ENCODE data around the gene HCAR2. TPM values are rescaled to one million over a fixed set of nuclear protein-coding genes. Genes with fewer than 3 reads are reported as not detected.
"Not testable (repeated sequence)": the region's sequence is repeated elsewhere in the genome, so short reads cannot be mapped to it uniquely, and the experiment has no call there.

Gene HCAR2
- total RNA-seq (3.8 TPM), polyA plus RNA-seq (4.0 TPM)

DNA sequence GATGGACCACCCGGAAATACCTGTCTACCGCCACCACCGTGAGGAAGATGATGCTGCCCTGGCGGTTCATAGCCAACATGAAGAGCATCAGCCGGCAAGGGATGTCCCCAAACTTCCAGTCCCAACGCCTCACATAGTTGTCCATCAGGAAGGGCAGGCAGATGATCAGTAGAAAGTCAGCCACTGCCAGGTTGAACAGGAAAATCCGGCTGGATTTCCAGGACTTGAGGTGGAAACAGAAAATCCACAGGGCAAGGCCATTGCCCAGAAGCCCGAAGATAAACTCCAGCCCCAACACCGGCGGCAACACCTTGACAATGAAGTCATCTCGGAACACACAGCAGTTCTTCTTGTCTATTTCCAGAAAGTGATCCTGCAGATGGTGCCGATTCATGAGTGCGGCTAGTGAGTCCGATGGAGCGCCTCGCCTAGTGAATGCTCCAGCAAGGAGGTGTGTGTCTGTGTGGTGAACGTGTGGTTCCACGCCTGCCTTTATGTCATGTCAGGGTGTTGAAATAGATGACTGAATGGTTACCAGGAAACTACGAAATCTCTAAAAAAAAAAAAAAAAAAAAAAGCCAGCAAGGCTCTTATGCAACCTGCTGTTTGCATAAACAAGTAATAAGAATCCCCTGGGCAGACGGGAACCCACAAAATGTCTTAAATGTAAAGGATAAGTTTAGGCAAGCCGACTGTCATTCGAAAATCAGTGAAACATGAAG lies at the start of gene HCAR2:
TSS of gene HCAR2 (minus strand) at position 468 of the 722 bp plus-strand sequence. CDS start at position 394, 74 bp downstream.
- not testable (repeated sequence) for H3K27ac ChIP-seq (ENCODE audit: low read depth); H3K36me3 ChIP-seq (ENCODE audit: insufficient read depth); H3K4me1 ChIP-seq (ENCODE audit: insufficient read depth); H3K4me3 ChIP-seq (ENCODE audit: low read depth, low read length); DNase-seq (ENCODE audit: extremely low spot score)
- WGBS, result 86% methylated on average over 22 of the region's 22 CpGs

- Histone ChIP-seq H3K36me3 (ENCODE audit: insufficient read depth) (peaks cover 2% of the 10 kb centered on the region), H3K27ac (ENCODE audit: low read depth) (peak within 1 kb of the TSS; percentile 79), H3K4me1 (ENCODE audit: insufficient read depth) (no peaks in the 10 kb centered on the region), H3K4me3 (ENCODE audit: low read depth, low read length) (peak within 1 kb of the TSS; percentile 83)
- DNase-seq (ENCODE audit: extremely low spot score), result peak; percentile 89
- WGBS, result under 1% methylated on average over 73 of the region's 73 CpGs
Observed at GRCh38 chr12:122752464-122753318, 49.5 kb upstream of the HCAR2 start, which contains the start of gene DENR. DENR (plus strand) TSS chr12:122752824; CDS start chr12:122753702, 878 bp downstream.

- H3K4me1 ChIP-seq (ENCODE audit: insufficient read depth); H3K36me3 ChIP-seq (ENCODE audit: insufficient read depth); DNase-seq (ENCODE audit: extremely low spot score); H3K27ac ChIP-seq (ENCODE audit: low read depth); H3K4me3 ChIP-seq (ENCODE audit: low read depth, low read length): not testable (repeated sequence)
- WGBS, result 64% methylated on average over 17 of the region's 17 CpGs
Observed at GRCh38 chr12:122750781-122751515, 47.8 kb upstream of the HCAR2 start.

- no peak overlapping the region for H3K27ac ChIP-seq (ENCODE audit: low read depth)
- no peaks in the 10 kb centered on the region for H3K36me3 ChIP-seq (ENCODE audit: insufficient read depth)
- no peak overlapping the region for H3K4me3 ChIP-seq (ENCODE audit: low read depth, low read length)
- WGBS, result 57% methylated on average over 6 of the region's 6 CpGs
- DNase-seq (ENCODE audit: extremely low spot score), result no peak
- H3K4me1 ChIP-seq (ENCODE audit: insufficient read depth), result no peaks in the 10 kb centered on the region
Observed at GRCh38 chr12:122749569-122750332, 46.6 kb upstream of the HCAR2 start.

DNA sequence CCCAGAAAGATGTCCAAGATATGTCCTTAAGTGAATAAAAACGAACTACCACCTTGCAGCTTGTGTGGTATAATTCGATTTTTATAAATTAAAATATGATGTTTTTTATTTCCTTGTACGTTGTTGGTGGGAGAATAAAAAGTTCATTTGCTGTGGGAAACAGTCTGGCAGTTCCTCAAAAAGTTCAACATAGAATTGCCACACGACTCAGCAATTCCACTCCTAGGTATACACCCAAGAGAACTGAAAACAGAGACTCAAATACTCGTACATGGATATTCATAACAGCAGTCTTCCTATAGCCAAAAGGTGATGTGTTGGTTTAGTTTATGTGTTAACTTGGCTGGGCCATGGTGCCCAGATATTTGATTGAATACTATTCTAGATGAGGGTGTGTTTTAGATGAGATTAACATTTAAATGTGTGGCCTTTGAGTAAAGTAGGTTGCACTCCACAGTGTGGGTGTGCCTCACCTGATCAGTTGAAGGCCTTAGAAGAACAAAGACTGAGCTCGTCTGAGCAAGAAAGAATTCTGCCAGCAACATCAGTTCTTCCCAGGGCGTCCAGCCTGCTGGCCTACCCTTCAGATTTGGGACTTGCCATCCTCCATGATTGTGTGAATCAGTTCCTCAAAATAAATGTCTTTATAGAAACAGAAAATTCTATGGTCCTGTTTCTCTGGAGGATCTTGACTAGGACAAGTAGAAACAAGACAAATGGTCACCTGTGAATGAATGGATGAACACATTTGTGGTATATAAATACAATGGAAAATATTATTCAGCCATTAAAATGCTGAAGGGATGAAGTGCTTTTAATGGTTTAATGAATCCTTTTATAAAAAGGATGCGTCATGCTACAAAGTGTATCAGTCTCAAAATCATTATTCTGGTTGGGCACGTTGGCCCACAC lies 44.3 kb upstream of the HCAR2 start:
- Histone ChIP-seq H3K4me3 (ENCODE audit: low read depth, low read length) (no peak overlapping the region), H3K4me1 (ENCODE audit: insufficient read depth) (no peaks in the 10 kb centered on the region), H3K36me3 (ENCODE audit: insufficient read depth) (no peaks in the 10 kb centered on the region), H3K27ac (ENCODE audit: low read depth) (no peak overlapping the region)
- no peak for DNase-seq (ENCODE audit: extremely low spot score)
- 74% methylated on average over 9 of the region's 9 CpGs for WGBS

DNA sequence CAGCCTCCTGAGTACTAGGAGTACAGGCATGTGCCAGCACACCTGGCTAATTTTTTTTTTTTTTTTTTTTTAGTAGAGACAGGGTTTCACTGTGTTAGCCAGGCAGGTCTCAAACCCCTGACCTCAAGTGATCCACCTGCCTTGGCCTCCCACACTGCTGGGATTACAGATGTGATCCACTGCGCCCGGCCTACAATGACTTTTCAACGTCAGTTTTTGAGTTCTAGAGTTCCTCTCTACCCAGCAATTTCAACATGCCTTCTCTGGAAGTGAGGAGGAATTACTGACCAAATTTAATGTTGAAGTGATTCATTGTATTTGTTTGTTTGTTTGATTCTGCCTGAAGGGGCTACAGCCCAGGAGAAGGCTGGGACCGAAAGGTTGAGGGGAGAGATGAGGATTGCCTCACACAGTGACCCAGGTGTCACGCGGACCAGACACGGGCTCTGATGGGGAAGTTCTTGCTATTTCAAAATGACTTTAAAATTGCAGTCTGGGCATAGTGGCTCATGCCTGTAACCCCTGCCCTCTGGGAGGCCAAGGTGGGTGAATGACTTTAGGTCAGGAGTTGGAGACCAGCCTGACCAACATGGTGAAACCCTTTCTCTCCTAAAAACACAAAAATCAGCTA lies 40.9 kb upstream of the HCAR2 start:
- H3K36me3 ChIP-seq (ENCODE audit: insufficient read depth), result no peaks in the 10 kb centered on the region
- H3K27ac ChIP-seq (ENCODE audit: low read depth), result no peak overlapping the region
- H3K4me1 ChIP-seq (ENCODE audit: insufficient read depth), result no peaks in the 10 kb centered on the region
- no peak overlapping the region for H3K4me3 ChIP-seq (ENCODE audit: low read depth, low read length)
- 89% methylated on average over 7 of the region's 7 CpGs for WGBS
- no peak for DNase-seq (ENCODE audit: extremely low spot score)

DNA sequence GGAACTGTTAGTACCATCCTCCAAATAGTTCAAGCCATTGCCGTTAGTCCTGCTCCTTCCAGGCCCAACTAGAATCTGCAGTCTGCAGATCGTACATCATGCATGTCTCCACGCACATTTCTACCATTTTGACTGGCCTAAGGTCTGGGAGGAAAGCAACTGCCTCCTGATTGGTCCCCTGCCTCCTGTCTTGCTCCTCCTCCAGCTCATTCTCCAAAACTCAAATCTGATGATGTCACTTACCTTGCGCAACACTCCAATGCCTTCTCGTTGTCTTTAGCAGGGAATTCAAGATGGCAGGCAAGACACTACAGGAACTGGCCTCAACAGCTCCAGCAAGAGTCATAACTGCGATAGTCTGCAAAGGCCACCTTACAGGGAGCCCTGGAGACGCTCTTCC lies 37.2 kb upstream of the HCAR2 start:
- Histone ChIP-seq H3K4me1 (ENCODE audit: insufficient read depth) (no peaks in the 10 kb centered on the region), H3K36me3 (ENCODE audit: insufficient read depth) (no peaks in the 10 kb centered on the region), H3K27ac (ENCODE audit: low read depth) (no peak overlapping the region), H3K4me3 (ENCODE audit: low read depth, low read length) (no peak overlapping the region)
- no peak for DNase-seq (ENCODE audit: extremely low spot score)
- WGBS, result 94% methylated on average over 7 of the region's 7 CpGs

- no peak overlapping the region for H3K27ac ChIP-seq (ENCODE audit: low read depth)
- H3K36me3 ChIP-seq (ENCODE audit: insufficient read depth), result no peaks in the 10 kb centered on the region
- DNase-seq (ENCODE audit: extremely low spot score), result no peak
- no peaks in the 10 kb centered on the region for H3K4me1 ChIP-seq (ENCODE audit: insufficient read depth)
- 78% methylated on average over 7 of the region's 7 CpGs for WGBS
- no peak overlapping the region for H3K4me3 ChIP-seq (ENCODE audit: low read depth, low read length)
Observed at GRCh38 chr12:122738571-122738970, 35.4 kb upstream of the HCAR2 start.

- Histone ChIP-seq H3K36me3 (ENCODE audit: insufficient read depth) (no peaks in the 10 kb centered on the region), H3K27ac (ENCODE audit: low read depth) (no peak overlapping the region)
- WGBS, result 84% methylated on average over 4 of the region's 4 CpGs
Observed at GRCh38 chr12:122732611-122733010, 29.5 kb upstream of the HCAR2 start.

GRCh38 chr12:122732170-122732569 lies 29.0 kb upstream of the HCAR2 start:
- DNase-seq (ENCODE audit: extremely low spot score), result no peak

More at GRCh38 chr12:122732611-122733010, 29.5 kb upstream of the HCAR2 start:
- DNase-seq (ENCODE audit: extremely low spot score), result no peak
- H3K4me1 ChIP-seq (ENCODE audit: insufficient read depth), result no peaks in the 10 kb centered on the region
- H3K4me3 ChIP-seq (ENCODE audit: low read depth, low read length), result no peak overlapping the region

DNA sequence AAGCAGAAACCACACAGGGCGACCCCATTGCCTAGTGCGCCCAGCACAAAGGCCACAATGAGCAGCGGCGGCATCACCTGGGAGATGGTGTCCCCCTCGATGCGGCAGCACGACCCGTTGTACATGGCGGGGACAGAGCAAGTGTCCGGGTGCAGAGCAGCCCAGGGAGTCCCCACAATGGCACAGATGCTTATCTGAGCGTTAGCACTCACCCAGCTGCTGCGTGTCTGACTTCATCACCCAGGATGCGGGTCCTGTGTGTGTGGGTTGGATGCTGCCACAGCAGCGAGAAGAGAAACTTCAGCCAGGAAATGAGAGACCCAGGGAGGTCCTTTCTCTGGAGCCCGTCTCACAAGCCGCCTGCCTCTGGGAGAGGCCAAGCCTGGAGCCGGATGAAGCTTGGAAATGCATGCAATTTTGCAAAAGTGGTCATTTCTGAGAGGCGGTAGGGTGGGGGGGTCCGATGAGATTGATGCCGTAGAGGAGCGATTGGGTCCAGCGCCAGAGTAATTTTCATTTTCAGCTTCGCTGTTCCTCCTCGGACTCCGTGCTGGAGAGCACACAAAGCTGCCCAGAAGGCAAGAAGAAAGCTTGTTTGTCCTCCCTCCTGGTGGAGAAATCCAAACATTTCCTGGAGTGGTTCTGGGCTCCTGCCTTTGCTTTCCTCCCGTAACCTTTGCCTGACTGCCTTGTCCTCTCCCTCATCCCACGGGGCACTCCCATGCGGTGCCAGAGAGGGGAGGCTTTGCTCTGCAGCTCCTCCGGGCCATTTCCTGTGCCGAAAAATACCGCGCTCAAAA lies 27.3 kb upstream of the HCAR2 start, which contains the start of gene HCAR1:
TSS of gene HCAR1 (minus strand) at position 630 of the 800 bp plus-strand sequence. CDS start at position 125, 505 bp downstream.
- Histone ChIP-seq H3K27ac (ENCODE audit: low read depth) (no peak within 1 kb of the TSS), H3K4me3 (ENCODE audit: low read depth, low read length) (peak within 1 kb of the TSS; percentile 4), H3K36me3 (ENCODE audit: insufficient read depth) (no peaks in the 10 kb centered on the region), H3K4me1 (ENCODE audit: insufficient read depth) (no peaks in the 10 kb centered on the region)
- 68% methylated on average over 32 of the region's 32 CpGs for WGBS
- no peak for DNase-seq (ENCODE audit: extremely low spot score)

More at GRCh38 chr12:122732170-122732569, 29.0 kb upstream of the HCAR2 start:
- no peaks in the 10 kb centered on the region for H3K36me3 ChIP-seq (ENCODE audit: insufficient read depth)
- H3K4me3 ChIP-seq (ENCODE audit: low read depth, low read length), result no peak overlapping the region
- 83% methylated on average over 3 of the region's 3 CpGs for WGBS
- no peak overlapping the region for H3K27ac ChIP-seq (ENCODE audit: low read depth)
- no peaks in the 10 kb centered on the region for H3K4me1 ChIP-seq (ENCODE audit: insufficient read depth)

All from urinary bladder (tissue), 4 donors.